HUDEP-2 (cell line): ENCODE data around the gene ATR.

ENCODE experiments used
- DNase-seq, 76 experiments: peaks; one replicate each; lab custom pipeline; 2025; ENCODE audit not compliant: unreplicated experiment in 76 of 76; lab: John Stamatoyannopoulos, UW

Gene ATR

DNA sequence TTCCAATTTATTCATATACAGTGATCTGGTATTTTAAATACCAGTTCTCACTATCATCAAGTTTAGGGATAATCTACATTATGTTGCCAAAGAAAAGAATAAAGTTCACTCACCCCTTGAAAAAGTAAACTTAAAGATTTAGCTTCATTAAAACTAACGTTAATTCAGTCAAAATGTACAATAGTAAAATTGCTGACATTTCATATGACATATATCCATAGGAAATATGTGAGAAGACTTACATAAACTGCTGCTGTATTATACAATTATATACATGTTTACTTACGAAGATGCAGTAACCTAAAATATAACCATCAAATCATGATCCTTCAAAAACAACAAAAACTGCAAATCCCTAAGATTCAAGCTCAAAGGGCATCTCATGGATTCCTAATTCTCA lies 44.0 kb downstream of the ATR start:
- no peak for DNase-seq

DNA sequence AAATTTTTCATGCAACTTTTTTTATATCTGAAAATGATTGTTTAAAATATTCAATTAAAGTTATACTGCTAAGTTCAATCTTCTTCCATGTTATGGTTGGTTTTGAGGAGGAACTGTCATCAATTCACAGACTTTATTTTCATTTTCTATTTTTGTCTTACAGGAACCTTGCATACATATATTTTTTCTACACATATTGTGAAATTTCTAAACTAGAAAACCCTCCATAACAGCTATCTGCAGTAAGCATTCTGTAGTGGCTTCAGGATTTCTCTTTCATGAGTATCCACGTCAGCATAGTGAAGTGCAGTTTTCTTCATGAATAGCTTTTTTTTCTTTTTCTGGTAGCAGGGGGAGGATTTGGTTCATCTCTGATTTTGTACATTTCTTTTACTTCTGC lies 48.2 kb downstream of the ATR start:
- DNase-seq, result no peak

DNA sequence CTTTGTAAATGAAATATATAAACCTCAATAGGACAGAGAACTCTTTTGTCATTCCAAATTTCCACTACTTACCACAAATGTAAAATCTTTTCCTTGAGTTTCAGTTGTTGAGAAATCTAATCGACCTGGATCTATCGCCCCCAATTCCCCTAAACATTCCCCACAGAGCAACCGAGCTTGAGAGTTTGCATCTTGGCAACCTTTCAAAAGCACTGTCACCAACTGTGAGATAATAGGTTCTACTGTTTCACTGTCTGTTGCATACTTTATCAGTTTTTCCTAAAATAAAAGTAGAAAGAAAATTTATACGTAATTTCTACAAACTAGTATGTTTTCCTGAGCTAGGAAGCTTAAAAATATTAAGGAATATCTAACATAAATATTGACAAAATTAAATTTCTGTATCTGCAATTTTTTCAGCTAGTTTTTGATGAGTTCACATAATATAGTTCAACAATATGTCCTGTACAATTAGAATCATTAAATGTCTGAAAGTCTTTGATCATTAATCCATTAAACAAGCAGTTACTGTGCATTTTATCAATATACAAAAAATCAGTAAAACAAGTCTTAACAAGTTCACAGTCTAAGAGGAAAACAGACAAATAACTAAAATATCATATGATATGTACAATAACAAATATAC lies 54.5 kb downstream of the ATR start:
- DNase-seq, result peak in 24 of 76 experiments; percentile 0 to 43 (median 20)

DNA sequence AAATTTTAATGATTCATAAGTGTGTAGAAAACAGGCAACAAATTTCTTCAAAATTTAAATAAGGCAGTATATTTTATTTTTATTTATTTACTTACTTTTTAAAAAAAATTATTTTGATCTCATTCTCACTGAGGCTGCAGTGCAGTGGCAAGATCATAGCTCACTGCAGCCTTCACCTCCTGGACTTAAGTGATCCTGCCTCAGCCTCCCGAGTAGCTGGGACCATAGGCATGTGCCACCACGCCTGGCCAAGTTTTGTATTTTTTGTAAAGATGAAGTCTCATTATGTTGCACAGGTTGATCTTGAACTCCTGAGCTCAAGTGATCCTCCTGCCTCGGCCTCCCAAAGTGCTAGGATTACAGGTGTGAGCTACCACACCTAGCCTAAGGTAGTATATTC lies 69.5 kb downstream of the ATR start:
- DNase-seq, result no peak

DNA sequence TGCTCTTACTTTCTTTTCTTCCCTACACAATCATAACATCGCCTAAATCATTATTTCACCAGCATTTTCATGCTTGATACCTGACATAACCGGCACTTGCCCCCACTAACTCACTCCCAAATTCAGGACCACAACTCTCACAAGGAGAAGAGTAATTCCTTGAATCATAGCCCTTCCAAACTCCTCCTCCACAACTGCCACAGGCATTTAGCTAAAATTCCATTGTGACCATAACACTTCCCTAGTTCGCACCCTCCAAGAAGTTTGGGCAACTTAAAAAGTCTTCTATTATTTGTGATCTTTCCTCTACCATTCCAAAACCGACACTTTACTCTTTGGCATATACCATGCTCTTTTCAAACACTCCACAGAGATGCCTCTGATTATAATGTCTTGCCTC lies 71.3 kb downstream of the ATR start:
- no peak for DNase-seq

DNA sequence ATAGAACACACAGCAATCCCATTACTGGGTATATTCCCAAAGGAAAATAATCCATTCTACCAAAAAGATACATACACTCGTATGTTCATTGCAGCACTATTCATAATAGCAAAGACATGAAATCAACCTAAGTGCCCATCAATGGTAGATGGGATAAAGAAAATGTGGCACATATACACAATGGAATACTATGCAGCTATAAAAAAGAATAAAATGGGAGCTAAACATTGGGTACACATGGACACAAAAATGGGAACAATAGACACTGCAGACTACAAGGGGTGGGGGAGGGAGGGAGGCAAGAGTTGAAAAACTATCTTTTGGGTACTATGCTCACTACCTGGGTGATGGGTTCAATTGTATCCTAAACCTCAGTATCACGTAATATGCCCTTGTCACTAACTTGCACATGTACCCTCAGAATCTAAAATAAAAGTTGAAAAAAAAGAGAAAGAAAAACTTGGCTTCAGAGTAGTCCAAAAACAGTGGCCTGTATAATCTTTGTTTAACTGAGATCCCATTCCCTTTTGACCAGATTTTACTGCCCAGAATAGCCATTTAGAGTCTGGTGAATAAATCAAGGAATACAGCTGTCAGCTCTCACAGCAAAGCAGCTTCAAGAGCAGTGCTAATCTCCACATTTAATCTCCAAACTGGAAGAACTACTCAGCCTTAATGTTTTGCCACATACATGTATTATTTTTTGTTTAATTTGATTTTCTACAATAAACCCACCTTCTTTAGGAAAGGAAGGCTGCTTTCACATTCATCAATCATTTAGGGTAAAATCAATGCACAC lies 76.1 kb downstream of the ATR start:
- no peak for DNase-seq

DNA sequence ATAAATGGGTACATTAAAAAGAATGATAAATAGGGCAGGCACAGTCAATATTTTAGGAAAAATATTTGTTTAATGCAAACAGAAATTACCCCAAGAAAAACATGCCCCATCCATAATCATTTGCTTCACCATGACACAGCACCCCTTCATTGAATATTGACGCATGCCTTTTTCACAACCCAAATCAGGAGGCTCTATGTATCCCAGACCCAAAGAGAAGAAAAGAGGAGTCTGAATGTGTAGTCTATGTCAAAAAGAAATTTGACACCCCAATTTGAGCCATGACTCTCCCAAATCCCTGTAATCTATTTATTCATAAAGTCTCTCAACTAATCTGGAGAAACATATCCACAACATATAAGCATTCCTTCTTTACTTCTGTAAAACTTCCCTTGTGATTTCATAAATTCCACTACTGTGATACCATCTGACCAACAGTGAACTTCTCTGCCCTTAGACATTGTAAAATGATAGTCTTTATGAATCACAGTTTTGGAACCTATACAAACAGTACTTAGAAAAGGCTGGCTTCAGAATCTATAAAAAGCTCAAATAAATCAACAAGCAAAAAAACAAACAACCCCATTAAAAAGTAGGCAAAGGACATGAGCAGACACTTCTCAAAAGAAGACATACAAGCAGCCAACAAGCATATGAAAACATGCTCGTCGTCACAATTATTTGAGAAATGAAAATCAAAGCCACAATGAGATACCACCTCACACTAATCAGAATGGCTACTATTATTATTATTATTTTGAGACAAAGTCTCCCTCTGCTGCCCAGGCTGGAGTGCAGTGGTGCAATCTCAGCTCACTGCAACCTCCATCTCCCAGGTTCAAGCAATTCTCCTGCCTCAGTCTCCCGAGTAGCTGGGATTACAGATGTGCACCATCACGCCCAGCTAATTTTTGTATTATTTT lies 77.3 kb downstream of the ATR start:
- DNase-seq, result no peak

DNA sequence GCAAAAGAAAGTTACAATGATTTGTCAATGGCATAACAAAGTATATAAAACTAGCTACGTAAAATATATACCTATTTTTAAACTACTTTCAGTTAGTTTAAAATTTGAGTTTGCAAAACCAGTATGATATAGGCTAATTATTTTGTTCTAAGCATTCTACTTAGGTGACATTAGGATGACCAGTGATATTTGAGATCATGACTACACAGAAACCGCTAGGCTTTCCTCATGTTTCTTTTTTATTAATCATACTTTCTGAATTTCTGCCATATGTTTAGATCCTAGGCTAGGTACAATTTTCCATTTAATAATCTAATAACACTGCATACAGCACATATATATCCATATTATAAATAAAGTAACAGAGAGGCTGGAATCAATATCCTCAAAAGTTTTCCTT lies 78.3 kb downstream of the ATR start:
- no peak for DNase-seq

DNA sequence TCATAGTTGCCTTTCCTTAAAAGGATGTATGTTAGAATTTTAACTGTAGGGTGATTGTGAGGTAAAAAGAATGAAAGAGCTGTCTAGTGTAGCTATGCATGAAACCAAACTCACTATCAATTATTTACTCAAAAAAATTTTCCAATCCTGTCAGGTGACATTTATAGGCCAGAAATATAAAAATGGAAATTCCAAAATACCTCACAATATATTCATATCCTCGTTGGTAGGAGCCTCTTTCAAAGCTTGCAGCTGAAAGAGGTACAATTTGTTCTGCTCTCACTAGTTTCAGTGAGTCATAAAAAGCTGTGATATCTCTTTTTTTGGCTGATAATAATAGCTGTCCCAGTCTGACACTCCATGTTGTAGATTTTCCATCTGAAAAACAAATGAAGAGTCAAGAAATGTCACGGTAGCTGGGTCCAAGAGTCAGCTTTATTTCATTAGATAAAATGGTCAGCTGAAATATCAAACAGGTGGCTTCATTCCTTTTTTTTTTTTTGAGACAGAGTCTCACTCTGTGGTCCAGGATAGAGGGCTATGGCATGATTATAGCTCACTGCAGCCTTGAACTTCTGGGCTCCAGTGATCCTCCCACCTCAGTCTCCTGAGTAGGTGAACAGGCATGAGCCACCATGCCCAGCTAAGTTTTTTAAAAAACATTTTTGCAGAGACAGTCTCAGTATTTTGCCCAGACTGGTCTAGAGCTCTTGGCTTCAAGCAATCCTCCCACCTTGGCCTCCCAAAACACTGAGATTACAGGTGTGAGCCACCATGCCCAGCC lies 79.9 kb downstream of the ATR start:
- DNase-seq, result no peak

DNA sequence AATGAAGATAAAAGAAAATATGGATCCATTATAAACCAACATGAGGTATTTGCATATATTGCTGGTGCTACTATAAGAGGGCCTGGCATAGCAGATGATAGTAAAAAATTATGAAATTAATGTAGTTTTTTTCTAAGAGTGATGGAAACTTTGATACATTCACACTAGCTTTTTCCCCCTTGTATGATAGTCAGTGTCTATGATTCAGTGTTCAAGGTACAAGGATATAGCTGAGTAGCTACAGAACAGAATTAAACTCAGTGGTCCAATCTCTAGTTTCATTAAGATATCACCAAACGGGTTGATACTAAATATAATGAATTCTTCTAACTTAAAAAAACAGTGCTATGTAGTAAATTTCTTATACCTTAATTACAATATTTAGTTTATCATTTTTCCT lies 80.8 kb downstream of the ATR start:
- DNase-seq, result no peak

DNA sequence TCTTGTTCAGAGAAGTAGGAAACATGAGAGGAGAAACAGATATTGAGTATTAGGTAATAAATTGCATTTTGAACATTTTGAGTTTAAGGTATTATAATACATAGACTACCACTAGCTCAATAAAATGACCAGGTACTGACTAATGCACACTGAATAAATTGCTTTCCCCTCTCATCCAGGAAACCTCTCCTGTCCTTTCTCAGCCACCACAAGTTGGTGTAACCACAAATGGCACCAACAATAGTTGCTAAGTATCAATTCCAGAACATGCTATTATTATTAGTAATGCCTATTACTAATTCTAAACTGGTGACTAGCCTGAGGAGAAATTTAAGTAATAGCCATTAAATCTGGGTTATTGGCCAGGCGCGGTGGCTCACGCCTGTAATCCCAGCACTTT lies 83.4 kb downstream of the ATR start:
- no peak for DNase-seq

DNA sequence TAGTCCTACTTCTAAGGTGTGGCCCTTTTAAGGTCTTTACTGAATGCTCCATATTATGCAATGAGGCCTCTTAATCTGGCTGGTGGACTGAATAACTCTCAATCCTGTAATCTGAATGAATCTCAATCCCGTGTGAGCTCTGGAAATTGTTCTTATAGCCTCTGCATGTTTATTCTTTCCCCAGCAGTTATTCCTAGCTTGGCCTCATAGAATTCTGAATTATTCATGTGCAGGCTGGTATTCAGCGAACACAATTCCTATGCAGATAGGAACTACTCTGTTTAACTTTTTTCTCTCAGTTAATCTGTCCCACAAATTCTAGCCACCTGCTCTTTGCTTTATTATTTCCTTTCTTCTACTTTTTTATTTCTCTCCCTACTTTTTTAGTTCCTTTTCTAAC lies 86.3 kb downstream of the ATR start:
- no peak for DNase-seq

DNA sequence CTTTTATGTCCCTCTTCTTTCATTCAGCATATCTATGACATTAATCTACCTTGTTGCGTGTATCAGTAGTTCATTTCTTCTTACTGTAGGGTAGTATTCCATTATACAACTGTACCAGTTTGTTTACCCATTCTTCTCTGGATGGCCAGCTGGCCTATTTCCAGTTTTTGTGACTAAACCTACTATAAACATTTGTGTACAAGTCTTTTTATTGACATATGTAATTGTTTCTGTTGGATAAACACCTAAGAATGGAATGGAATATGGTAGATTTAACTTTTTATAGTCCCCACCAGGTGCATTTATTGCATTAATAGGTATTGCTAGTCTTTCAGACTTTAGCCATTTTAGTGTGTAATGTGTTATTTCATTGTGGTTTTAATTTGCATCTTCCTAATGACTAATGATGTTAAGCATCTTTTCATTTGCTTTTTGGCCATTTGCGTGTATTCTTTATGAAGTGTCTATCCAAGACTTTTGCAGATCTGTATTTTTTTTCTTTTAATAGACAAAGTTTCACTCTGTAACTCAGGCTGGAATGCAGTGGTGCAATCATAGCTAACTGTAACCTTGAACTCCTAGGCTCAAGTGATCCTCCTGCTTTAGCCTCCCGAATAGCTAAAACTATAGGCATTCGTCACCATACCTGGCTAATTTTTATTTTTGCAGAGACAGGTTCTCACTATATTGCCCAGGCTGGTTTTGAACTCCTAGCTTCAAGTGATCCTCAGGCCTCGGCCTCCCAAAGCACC lies 88.8 kb downstream of the ATR start:
- no peak for DNase-seq

DNA sequence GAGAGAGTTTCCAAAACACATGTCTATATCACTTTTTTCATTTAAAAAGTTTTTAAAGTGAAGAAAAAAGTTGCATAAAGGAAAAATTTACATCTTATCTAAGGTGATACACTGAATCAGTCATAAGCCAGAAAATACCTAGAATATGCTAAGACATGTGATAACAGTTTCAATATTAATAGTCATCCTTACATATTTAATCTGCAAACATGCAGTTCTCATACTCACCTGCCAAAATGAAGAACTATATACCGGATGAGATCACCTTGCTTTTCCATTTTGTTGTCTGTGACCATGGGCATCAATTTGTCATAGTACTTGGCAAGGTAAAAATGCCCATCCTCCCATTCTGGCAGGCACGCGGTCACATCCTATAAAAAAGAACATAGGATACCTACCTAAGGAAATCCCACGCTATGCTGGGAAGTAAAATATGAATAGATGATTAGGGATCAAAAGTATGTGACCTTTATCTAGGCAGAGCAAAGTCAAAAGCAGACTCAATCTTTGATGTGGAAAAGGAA lies 93.6 kb downstream of the ATR start:
- no peak for DNase-seq

DNA sequence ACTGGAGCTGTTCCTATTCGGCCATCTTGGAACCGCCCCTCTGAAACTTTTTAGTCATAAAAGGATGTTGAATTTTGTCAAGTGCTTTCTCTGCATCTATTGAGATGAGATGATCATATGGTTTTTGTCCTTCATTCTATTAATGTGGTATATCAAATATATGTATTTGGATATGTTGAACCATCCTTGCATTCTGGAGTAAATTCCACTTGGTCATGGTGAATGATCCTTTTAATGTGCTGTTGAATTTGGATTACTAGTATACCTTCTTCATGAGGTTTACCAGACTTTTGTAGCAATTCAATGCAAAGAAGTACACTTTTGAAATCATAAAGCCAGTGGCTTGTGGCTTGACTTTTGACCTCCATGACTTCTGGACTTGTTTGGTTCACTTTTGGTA lies 97.3 kb downstream of the ATR start:
- no peak for DNase-seq

DNA sequence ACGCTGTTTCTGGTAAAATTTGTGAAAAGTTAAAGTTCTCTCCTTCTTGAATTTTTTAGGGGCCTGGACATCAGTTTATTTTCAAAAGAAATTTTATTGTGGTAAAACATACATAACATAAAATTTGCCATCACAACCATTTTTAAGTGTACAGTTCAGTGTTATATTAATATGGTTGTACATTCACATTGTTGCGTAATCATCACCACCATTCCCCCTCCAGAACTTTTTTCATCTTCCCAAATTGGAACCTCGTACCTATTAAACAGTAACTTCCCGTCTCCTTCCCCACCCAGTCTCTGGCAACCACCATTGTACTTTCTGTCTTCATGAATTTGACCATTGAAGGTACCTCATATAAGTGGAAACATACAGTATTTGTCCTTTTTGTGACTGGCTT lies 107.7 kb downstream of the ATR start:
- DNase-seq, result no peak

DNA sequence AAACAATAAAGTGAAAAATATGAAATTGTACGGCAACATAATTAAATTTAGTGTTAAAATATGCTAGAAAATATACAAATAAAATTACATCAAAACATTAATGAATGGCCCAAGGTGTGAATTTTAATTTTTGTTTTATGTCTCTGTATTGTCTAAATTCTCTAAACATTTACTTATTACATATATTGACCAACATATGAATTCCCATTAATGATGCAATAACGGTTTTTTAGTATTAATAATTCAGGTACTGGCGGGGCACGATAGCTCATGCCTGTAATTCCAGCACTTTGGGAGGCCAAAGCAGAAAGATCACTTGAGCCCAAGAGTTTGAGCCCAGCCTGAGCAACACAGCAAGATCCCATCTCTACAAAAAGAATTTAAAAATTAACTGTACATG lies 110.1 kb downstream of the ATR start:
- no peak for DNase-seq

DNA sequence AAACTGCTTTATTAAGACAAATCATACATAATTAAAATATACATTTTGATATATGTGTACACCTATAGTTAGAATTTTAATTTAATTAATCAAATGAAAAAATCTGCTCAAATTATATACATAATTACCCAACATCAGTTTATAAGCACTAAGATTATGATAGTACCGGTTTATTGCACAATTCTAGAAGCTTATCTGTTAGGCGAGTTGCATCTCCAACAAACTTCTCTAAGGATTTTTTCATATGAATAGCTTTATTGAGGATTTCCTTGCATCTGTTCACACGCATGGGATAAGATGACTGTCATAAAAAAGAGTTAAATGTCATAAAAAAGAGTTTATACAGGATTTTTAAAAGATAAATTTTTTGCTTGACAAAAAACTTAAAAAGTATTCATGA lies 110.8 kb downstream of the ATR start:
- DNase-seq, result no peak

DNA sequence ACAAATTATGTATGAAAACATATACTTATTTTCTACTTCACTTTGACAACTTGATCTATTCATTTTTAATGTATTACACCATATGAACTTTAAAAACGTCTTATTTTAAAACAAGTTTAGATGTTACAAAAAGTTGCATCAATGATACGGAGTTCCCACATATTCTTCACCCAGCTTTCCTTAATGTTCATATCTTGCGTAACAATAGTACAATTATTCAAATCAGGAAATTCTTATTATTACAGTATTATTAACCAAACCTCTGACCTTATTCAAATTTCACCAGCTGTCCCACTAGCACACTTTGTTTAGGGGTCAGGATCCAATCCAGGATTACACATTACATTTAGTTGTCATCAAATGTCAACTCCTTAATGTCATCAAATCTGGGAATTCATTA lies 117.8 kb downstream of the ATR start:
- DNase-seq, result no peak

DNA sequence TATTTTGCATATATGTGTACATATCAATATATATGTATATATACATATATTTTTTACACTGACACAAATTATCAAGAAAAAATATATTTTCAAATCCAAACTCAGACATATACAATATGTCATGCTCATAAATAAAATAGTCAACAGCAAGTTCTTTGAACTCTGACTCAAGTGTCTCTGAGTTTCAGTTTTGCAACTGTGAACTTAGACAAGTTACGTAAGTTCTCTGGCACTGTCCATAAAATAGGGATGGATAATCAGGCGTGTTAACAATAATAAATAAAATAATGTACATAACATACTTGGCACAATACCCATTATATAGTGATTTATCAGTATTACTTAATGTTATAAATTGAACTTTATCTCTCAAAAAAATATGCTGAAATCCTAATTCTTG lies 118.6 kb downstream of the ATR start:
- DNase-seq, result no peak
